Mammary epithelial cell (primary cell): ENCODE data around the gene SQSTM1.

Experiments used
- EZH2 ChIP-seq: IDR thresholded peaks from 2 replicates; pipeline ENCODE4 v1.6.1; 2012; ENCODE audit warnings: low read length, inconsistent platforms, borderline replicate concordance
- TF ChIP-seq, protein P1 (sequence below), 2 donors: IDR thresholded peaks in 1 of 2; conservative IDR thresholded peaks in 1 of 2; 2 replicates each; pipeline ENCODE4 v1.5.1; 2011 to 2012; ENCODE audit warnings: inconsistent platforms in 2 of 2, low read length in 2 of 2, mild to moderate bottlenecking in 2 of 2, control low read depth in 1 of 2, low read depth in 1 of 2; ENCODE audit not compliant: insufficient read depth in 1 of 2; ENCODE audit errors: extremely low read depth in 1 of 2

DNA sequence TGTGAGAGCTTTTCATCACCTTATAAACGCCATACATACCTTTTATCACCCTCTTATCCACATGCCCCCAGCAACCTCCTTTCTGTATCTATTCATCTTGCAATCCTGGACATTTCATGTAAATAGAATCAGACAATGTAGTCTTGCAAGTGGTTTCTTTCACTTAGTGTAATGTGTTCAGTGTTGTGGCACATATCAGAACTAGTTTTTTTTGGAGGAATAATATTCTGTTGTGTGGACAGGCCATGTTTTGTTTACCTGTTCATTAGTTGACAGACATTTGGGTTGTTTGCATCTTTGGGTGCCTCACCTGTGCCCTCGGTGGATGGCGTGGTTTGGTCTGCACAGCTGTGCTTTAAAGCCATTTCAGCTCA, 1.3 kb downstream of the SQSTM1 start:
- TF ChIP-seq EZH2: no peak
- TF ChIP-seq, protein P1, sequence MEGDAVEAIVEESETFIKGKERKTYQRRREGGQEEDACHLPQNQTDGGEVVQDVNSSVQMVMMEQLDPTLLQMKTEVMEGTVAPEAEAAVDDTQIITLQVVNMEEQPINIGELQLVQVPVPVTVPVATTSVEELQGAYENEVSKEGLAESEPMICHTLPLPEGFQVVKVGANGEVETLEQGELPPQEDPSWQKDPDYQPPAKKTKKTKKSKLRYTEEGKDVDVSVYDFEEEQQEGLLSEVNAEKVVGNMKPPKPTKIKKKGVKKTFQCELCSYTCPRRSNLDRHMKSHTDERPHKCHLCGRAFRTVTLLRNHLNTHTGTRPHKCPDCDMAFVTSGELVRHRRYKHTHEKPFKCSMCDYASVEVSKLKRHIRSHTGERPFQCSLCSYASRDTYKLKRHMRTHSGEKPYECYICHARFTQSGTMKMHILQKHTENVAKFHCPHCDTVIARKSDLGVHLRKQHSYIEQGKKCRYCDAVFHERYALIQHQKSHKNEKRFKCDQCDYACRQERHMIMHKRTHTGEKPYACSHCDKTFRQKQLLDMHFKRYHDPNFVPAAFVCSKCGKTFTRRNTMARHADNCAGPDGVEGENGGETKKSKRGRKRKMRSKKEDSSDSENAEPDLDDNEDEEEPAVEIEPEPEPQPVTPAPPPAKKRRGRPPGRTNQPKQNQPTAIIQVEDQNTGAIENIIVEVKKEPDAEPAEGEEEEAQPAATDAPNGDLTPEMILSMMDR (conservative IDR thresholded peaks at IDR 0.05 in 1 of 2, IDR thresholded peaks at IDR 0.05 in 1 of 2; ENCODE audit: extremely low read depth in 1 of 2, insufficient read depth in 1 of 2, low read depth in 1 of 2, low read length in 2 of 2): no peak
